ENCODE results near the gene ZNF484.
"Not testable (repeated sequence)": the region's sequence is repeated elsewhere in the genome, so short reads cannot be mapped to it uniquely, and the experiment has no call there.

The ZNF484 gene

GRCh38 chr9:92877531-92878430 is at the start of gene ZNF484:
ZNF484 (minus strand) TSS chr9:92878038; CDS start chr9:92875029, 3,009 bp downstream.
- peak; percentile 99 for DNase-seq

DNA sequence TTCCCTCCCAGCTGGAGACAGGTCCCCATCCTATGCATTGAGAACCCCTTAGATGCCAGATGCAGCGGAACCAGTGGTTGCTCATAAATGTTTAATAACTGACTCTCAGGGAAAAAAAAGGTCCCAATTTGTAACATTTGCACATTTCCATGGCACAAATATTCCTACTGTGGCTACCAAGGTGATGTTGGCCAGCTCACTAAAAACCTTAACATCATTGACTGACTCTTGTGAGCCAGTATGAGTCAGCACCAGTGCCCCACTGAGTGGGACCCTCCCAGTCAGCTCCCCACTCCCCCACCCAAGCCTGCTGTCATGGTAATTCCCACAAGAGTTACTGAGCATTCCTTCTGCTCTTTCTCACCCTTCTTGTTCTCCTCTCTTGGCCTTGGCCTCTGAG is 42.6 kb upstream of the ZNF484 start:
- no peak for DNase-seq

DNA sequence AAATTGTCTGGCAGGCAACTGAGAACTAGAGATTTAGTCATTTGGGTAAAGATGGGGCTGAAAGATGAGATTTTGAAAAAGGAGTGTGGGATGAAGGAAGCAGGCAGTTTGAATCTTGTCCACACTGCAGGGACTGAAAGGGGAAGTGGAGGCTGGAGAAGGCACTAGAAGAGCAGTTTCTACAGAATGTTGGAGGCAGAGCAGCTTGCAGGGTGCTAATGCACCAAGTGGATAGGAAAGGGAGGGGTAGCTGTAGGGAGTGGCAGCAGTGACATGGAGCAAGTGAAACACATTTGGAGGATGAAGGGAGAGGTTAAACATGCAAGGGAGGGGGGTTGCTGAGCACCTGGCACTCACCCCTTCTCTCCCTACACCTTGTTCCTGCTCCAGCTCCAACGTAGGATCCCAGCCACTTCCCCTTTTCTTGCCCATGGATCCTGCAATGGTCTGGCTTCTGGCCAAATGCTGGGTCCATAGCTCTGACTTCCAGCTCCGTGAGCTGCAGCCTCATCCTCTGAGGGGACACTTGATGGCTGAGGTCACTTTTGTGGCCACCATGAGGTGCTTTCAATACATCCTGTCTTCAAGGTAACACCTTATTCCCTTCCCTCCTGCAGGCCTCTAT is 39.5 kb upstream of the ZNF484 start:
- no peak for DNase-seq

GRCh38 chr9:92911511-92912475 is 34.0 kb upstream of the ZNF484 start:
- peak; percentile 0 for DNase-seq

DNA sequence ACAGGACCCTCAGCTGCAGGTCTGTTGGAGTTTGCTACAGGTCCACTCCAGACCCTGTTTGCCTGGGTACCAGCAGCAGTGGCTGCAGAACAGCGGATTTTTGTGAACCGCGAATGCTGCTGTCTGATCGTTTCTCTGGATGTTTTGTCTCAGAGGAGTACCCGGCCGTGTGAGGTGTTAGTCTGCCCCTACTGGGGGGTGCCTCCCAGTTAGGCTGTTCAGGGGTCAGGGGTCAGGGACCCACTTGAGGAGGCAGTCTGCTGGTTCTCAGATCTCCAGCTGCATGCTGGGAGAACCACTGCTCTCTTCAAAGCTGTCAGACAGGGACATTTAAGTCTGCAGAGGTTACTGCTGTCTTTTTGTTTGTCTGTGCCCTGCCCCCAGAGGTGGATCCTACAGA is 27.3 kb upstream of the ZNF484 start:
- DNase-seq, result not testable (repeated sequence)

GRCh38 chr9:92897323-92897722 is 19.5 kb upstream of the ZNF484 start:
- no peak for DNase-seq

DNA sequence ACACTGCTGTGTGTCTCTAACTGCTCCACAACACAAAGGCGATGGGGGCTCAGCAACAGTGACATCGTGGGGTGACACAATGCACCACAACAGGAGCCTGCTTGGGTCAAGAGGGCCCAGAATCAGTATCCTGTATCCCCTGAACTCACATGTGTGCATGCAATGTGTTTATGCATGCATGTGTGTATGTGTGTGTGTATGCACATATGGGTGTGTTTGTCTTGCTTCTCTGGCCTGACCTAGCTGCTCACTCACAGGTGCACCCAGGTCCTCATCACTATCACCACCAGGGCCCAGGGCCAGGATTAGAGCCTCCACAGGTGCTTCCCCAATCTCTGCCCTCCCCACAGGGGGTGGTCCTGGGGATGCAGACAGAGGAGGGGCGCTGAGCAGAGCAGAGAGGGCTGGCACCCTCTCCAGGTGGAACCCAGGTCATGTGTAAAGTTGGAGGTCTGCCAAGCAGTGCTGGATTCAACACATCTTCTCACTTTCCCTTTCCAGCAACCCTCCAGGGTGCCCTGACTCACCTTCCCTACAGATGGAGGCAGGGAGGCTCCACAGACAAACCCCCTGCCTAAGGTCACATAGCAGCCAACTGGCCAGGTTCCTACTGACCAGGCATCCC is 18.1 kb upstream of the ZNF484 start:
- peak; percentile 12 for DNase-seq

- no peak for DNase-seq
These were observed 17.0 kb upstream of the ZNF484 start for GRCh38 chr9:92894711-92895362.

DNA sequence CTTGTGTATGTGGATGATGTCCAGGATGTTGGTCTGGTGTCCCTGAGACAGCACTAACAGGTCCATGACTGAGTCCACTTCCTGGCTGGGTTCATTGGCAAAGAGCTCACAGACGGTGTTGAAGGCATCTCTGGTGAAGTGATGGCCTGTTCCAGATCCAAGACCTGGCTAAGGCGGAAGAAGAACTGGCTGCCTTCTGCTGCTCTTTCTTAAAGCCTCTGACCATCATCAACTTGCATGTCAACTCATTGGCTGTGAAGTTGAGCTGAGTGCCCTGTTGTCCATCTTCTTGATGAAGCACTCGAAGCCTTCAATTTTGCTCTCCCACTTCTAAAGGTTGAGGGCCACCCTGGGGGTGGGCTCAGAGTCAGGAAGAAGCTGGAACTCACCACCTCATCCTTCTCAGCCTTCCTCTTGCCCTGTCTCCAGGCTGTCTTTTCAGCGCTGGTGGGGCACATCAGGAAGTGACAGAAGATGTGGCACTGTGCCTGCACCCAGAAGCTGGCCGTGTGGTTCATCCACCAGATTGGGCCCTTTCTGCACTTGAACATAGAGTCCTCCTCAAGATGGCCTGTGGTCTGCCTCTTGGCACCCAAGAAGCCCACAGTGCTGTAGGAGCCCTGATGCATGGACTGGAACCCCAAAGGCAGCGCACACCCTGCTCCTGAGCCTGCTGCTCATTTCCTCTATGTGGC is 16.2 kb upstream of the ZNF484 start:
- not testable (repeated sequence) for DNase-seq

- DNase-seq, result not testable (repeated sequence)
These were observed 14.4 kb upstream of the ZNF484 start for GRCh38 chr9:92892276-92892675.

DNA sequence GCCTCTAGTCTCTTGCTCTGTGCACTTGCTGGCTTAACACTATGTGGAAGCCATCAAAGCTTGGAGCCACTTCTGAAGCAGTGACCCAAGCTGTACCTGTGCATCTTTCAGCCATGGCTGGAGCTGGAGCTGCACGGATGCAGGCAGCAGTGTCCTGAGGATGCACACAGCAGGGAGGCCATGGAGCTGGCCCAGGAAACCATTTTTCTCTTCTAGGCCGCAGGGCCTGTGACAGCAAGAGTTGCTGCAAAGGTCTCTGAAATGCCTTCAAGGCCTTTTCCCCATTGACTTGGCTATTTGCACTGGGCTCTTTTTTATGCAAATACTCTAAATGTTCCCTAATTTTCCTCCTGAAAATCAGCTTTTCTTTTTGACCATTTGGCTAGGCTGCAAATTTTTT is 12.9 kb upstream of the ZNF484 start:
- DNase-seq, result no peak

DNA sequence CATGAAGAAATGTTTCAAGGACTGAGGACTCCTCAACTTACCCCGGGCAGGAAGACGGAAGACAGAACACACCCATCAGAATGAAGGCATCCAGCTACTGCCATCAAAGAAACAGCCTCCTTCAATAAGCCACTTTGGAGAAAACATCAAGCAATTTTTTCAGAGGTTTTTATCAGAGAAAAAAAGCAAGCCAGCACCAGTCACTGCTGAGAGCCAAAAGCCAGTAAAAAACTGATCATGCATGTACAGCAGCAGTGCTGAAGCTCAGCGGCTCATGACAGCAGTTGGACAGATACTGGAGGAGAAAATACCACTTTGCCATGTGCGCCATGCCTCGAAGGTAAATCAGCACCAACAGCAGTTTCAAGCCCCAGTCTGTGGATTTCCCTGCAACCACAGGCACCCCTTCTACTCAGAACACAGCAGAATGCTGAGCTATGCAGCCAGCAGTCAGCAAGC is 10.1 kb upstream of the ZNF484 start:
- no peak for DNase-seq

DNA sequence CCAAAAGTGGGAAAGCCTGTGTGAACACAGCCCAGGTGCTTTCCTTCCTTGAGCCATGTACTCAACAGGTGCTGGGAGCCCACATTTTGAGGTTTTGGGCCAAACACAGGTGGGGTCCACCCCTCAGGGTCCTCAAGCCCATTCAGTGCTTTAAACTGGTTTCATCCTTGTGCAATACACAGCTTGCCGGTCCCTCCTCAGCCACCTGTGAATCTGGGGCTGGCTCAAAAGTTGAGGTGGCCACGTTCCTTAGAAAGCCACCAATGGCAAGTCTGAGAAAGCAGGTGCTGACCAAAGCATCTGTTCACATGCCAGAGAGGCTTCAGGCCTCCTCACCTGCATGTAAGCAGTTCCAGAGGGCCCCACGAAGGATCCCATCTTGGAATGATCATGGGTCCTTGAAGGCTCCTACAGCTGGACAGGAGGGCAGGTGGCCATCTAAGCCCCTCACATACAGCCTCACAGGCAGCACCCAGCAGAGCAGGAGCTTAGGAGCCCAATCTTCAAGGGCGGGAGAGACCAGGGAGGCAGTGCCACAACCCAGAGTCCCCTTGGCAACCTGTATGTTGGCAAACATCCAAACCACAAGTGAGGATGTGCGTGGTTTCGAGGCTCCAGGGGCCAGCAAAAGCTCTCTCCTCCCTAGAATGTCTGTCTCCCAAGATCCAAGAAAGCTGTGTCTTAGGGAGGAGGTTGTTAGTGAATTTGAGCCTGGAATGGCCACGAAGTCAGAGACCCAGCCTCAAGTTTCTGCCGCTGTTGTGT is 9.2 kb upstream of the ZNF484 start:
- DNase-seq, result peak; percentile 17

DNA sequence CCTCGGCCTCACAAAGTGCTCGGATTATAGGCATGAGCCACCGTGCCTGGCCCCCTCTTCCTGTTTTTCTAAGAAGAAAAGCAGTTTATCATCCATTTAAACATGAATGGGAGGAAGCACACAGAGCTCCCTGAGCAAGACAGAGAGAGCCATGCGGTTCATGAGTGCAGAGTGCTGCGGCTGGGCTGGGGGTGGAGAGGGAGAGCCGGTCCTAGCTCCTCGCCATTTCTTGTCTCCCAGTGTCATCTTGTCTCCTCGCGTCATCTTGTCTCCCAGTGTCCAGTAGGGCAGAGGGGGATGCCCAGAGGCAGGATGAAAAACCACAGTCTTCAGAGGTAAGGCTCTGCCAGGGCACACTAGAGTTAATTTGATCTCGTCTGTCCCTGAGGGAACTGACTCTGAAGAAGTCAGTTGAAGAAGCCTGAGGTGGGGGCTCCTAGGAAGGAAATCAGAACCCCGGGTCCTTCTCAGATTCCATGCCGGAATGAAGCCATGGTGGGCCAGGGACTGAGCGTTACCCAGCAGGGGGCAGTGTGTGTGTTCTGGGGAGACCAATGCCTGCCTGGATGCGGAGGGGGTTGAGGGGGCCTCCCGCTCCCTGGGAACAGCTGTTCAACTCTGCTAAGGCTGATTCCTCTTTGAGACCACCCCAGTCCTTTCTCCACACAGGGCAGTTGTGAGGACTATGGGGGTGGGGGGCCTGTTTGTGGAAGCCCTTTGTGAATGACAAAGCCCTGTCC is 6.0 kb upstream of the ZNF484 start:
- not testable (repeated sequence) for DNase-seq

GRCh38 chr9:92882276-92882675 is 4.4 kb upstream of the ZNF484 start:
- DNase-seq, result no peak

- no peak for DNase-seq
These were observed 2.5 kb downstream of the ZNF484 start for GRCh38 chr9:92875373-92875772.

DNA sequence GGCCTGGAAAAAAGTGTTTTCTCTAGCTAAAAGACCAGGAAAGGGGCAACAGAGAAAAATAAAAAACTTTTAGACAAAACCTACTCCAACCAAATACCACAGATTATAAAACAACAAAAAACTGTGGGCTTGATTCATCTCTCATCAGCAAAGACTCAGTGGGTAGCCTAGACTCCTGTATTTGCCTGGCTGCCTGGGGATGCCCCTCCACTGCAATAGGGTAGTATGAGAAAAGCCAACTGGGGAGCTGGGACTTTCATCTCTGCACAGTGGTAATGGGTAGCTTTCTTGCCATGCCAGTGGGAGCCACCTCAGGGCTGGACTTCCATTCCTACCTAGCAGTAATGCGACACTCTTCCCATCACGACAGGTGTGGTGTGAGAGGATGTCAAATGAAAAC is 7.5 kb downstream of the ZNF484 start:
- no peak for DNase-seq

- DNase-seq, result not testable (repeated sequence)
These were observed 11.2 kb downstream of the ZNF484 start for GRCh38 chr9:92866600-92866999.

DNA sequence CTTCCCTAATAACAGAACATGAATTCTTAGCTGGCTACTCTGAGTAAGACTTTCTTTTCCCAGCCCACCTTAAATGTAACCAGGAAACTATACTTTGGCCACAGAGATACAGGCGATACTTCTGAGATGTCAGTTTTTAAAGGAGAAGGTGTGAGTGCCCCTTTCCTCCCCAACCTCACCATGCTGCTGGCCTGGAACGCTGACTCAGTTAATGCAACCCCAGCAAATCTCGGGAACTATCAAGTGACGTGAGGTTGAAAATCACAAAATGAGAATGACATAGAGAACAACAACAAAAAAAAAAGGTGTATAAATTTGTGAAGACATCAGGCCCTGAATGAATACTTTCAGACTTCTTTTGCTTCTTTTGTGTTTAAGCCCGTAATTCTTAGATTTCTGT is 13.7 kb downstream of the ZNF484 start:
- DNase-seq, result no peak

GRCh38 chr9:92860867-92861266 is 17.0 kb downstream of the ZNF484 start:
- DNase-seq, result no peak
